Liver (tissue), 3 donors: ENCODE data around the gene SLC44A1.

Source experiments
- GABPA ChIP-seq, 2 donors: IDR thresholded peaks in 1 of 2; conservative IDR thresholded peaks in 1 of 2; 2 replicates each; pipeline ENCODE4 v1.6.1; 2016; ENCODE audit warnings: antibody characterized with exemption in 2 of 2, mild to moderate bottlenecking in 1 of 2, moderate library complexity in 1 of 2
- RAD21 ChIP-seq, 2 donors: IDR thresholded peaks; 2 replicates each; pipeline ENCODE4 v1.6.1; 2016; ENCODE audit warnings: antibody characterized with exemption in 2 of 2, mild to moderate bottlenecking in 2 of 2
- YY1 ChIP-seq: IDR thresholded peaks from 2 replicates; pipeline ENCODE4 v1.6.1; 2016; ENCODE audit warnings: antibody characterized with exemption, mild to moderate bottlenecking
- TF ChIP-seq, protein P1 (sequence below): fragments of 150-350 bp; IDR thresholded peaks from 2 replicates; pipeline ENCODE4 v1.5.1; 2017; ENCODE audit warnings: improper control_type of control experiment, low read depth, low read length; ENCODE audit not compliant: missing input control
- TF ChIP-seq, protein P2 (sequence below): IDR thresholded peaks from 2 replicates; pipeline ENCODE4 v1.6.1; 2016; ENCODE audit warnings: antibody characterized with exemption
- donor health status: healthy.
- donor health status: healthy.

DNA sequence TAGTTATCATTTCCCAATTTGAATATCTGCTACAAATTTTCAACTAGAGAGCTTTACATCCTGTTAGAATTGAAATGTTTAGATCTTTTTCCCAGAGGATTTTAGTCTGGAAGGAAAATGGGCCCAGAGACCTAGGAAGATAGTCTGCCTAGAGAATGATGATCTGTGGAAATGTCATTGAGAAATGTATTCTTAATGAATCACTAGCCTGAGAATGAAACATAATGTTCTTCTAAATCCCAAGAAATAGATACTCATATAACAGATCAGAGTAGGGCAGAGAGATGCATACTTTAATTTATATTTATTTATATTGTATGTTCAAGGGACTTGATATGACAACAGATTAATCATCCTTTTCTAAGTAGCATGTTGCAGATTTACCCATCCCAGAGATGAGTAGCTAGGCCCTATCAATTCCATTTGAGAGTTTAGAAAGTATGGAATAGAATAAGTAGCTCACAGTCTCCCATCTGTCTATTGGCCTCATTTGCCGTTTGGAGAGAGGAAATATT, 25.1 kb upstream of the SLC44A1 start:
- TF ChIP-seq RAD21 (IDR thresholded peaks at IDR 0.05) (no peak), YY1 (no peak), GABPA (IDR thresholded peaks at IDR 0.05 in 1 of 2, conservative IDR thresholded peaks at IDR 0.05 in 1 of 2) (no peak)
- TF ChIP-seq, protein P1, sequence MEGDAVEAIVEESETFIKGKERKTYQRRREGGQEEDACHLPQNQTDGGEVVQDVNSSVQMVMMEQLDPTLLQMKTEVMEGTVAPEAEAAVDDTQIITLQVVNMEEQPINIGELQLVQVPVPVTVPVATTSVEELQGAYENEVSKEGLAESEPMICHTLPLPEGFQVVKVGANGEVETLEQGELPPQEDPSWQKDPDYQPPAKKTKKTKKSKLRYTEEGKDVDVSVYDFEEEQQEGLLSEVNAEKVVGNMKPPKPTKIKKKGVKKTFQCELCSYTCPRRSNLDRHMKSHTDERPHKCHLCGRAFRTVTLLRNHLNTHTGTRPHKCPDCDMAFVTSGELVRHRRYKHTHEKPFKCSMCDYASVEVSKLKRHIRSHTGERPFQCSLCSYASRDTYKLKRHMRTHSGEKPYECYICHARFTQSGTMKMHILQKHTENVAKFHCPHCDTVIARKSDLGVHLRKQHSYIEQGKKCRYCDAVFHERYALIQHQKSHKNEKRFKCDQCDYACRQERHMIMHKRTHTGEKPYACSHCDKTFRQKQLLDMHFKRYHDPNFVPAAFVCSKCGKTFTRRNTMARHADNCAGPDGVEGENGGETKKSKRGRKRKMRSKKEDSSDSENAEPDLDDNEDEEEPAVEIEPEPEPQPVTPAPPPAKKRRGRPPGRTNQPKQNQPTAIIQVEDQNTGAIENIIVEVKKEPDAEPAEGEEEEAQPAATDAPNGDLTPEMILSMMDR = no peak
- TF ChIP-seq, protein P2, sequence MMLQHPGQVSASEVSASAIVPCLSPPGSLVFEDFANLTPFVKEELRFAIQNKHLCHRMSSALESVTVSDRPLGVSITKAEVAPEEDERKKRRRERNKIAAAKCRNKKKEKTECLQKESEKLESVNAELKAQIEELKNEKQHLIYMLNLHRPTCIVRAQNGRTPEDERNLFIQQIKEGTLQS = no peak
